Astrocyte (in vitro differentiated cells and primary cell): ENCODE measurements around the gene LACRT.

Experiments
- EZH2 ChIP-seq: IDR thresholded peaks from 2 replicates; pipeline ENCODE4 v1.6.1; 2012; ENCODE audit warnings: mild to moderate bottlenecking, low read length, inconsistent platforms; ENCODE audit not compliant: insufficient read depth
- TF ChIP-seq, protein P1 (sequence below): IDR thresholded peaks from 2 replicates; pipeline ENCODE4 v1.5.1; 2011; ENCODE audit warnings: low read depth, mild to moderate bottlenecking, inconsistent platforms, low read length, moderate library complexity; ENCODE audit not compliant: insufficient read depth

DNA sequence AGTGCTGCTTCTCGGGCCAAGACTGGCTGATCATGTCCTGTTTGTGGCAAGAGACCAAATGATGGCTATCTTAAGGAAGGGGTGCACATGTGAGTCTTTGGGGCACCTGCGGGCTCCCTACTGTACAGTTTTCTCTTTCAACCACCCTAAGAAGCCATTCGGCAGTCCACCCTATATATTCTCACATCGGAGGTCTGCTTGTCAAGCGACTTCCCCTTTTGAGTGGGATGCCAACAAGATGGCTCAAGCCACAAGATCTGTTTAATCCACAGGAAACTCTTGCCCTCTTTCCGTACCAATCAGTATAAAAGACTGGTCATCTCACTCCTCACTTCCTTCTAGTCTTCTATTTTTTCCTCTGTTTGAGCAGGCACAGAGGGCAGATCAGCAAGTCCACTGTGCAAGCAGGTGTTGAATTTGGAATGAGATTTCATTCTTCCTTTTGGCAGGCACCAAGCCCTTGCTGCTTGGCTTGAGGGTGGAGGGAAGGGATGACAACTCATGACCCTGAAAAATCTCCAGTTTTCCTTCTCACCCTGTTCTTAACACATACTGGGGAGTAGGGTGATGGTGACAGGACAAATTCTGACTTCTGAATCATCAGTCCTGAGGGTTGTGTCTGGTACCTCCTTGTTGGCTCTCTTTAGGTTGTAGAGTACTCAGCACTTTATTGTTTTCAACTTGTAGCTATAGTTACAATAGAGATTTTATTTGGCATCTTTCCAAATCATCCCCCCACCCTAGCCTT lies 17.6 kb downstream of the LACRT start:
- TF ChIP-seq, protein P1, sequence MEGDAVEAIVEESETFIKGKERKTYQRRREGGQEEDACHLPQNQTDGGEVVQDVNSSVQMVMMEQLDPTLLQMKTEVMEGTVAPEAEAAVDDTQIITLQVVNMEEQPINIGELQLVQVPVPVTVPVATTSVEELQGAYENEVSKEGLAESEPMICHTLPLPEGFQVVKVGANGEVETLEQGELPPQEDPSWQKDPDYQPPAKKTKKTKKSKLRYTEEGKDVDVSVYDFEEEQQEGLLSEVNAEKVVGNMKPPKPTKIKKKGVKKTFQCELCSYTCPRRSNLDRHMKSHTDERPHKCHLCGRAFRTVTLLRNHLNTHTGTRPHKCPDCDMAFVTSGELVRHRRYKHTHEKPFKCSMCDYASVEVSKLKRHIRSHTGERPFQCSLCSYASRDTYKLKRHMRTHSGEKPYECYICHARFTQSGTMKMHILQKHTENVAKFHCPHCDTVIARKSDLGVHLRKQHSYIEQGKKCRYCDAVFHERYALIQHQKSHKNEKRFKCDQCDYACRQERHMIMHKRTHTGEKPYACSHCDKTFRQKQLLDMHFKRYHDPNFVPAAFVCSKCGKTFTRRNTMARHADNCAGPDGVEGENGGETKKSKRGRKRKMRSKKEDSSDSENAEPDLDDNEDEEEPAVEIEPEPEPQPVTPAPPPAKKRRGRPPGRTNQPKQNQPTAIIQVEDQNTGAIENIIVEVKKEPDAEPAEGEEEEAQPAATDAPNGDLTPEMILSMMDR, result no peak
- no peak for TF ChIP-seq EZH2
